H1 (cell line): ENCODE results near the gene ASTN2. TPM values are rescaled to one million over a fixed set of nuclear protein-coding genes. Genes with fewer than 3 reads are reported as not detected.

Experiments
- CTCF ChIA-PET: fragments of 300-600 bp; sonication (Branson Sonifier 250); formaldehyde crosslinking; loops from one replicate; lab custom pipeline; 2021; ENCODE audit not compliant: partially characterized antibody; lab: Charles Lee
- POLR2A ChIA-PET: fragments of 300-600 bp; sonication (Branson Sonifier 250); formaldehyde crosslinking; loops from one replicate; lab custom pipeline; 2021; ENCODE audit warnings: inconsistent platforms; ENCODE audit not compliant: partially characterized antibody; lab: Charles Lee
- DNase-seq, 2 experiments: peaks; one replicate each; pipeline versions ENCODE4 v3.0.0 to v3.0.0-alpha.2; 2010 to 2022; ENCODE audit warnings: low spot score in 2 of 2, low read depth in 1 of 2, mixed read lengths in 1 of 2
- FAIRE-seq: peaks from 2 replicates; lab custom pipeline; 2011; peaks lifted over from hg19 to GRCh38; lab: Jason Lieb, UNC
- H2AFZ ChIP-seq: 2 replicates; pipeline ENCODE4 v1.8.1; 2012; ENCODE audit warnings: low read length, inconsistent platforms
- H2AK5ac ChIP-seq: 2 replicates; pipeline ENCODE4 v1.6.1; 2013; ENCODE audit warnings: low read depth, low read length
- H2BK120ac ChIP-seq: replicated peaks from 2 replicates; pipeline ENCODE3; 2013; ENCODE audit warnings: low read depth, low read length, inconsistent platforms
- H2BK12ac ChIP-seq: 2 replicates; pipeline ENCODE4 v1.6.1; 2013; ENCODE audit warnings: low read depth, low read length
- H2BK15ac ChIP-seq: 2 replicates; pipeline ENCODE4 v1.6.1; 2013; ENCODE audit warnings: low read length
- H2BK20ac ChIP-seq: 2 replicates; pipeline ENCODE4 v1.6.1; 2013; ENCODE audit warnings: low read length
- H2BK5ac ChIP-seq: 2 replicates; pipeline ENCODE4 v1.6.1; 2013; ENCODE audit warnings: low read depth, low read length
- H3K14ac ChIP-seq: 2 replicates; pipeline ENCODE4 v1.6.1; 2013; ENCODE audit warnings: inconsistent platforms; ENCODE audit not compliant: insufficient read length
- H3K18ac ChIP-seq: 2 replicates; pipeline ENCODE4 v1.6.1; 2013; ENCODE audit warnings: low read length; ENCODE audit errors: extremely low read depth
- H3K23ac ChIP-seq: 2 replicates; pipeline ENCODE4 v1.6.1; 2013; ENCODE audit warnings: inconsistent platforms; ENCODE audit not compliant: insufficient read length
- H3K23me2 ChIP-seq: 2 replicates; pipeline ENCODE4 v1.6.1; 2013; ENCODE audit warnings: low read depth, low read length
- H3K27ac ChIP-seq: 2 replicates; pipeline ENCODE4 v1.6.1; 2011; ENCODE audit warnings: low read depth, low read length, inconsistent platforms
- H3K27me3 ChIP-seq, 4 experiments: replicated peaks in 1 of 4; 1 replicate in 1 of 4; 2 replicates in 3 of 4; pipeline versions ENCODE4 v1.6.1 to v1.8.1; 2011 to 2013; ENCODE audit warnings: low read length in 3 of 4, mild to moderate bottlenecking in 3 of 4, inconsistent platforms in 2 of 4, mixed read lengths in 2 of 4, moderate library complexity in 1 of 4; ENCODE audit not compliant: control insufficient read depth in 3 of 4, insufficient read depth in 3 of 4; ENCODE audit errors: extremely low read depth in 1 of 4
- H3K36me3 ChIP-seq, 4 experiments: 2 replicates each; pipeline versions ENCODE4 v1.6.1 to v1.8.1; 2011 to 2013; ENCODE audit warnings: mild to moderate bottlenecking in 4 of 4, low read length in 3 of 4, moderate library complexity in 2 of 4, control low read depth in 1 of 4, inconsistent platforms in 1 of 4; ENCODE audit not compliant: insufficient read depth in 4 of 4, control insufficient read depth in 2 of 4
- H3K4ac ChIP-seq: replicated peaks from 2 replicates; pipeline ENCODE3; 2013; ENCODE audit warnings: low read length, low read depth, mixed read lengths, inconsistent platforms; ENCODE audit not compliant: insufficient read length
- H3K4me1 ChIP-seq, 4 experiments: replicated peaks in 1 of 4; 1 replicate in 1 of 4; 2 replicates in 3 of 4; pipeline versions ENCODE4 v1.6.1 to v1.8.1; 2011 to 2013; ENCODE audit warnings: low read length in 3 of 4, inconsistent platforms in 2 of 4, mixed read lengths in 1 of 4; ENCODE audit not compliant: insufficient read depth in 4 of 4, control insufficient read depth in 3 of 4
- H3K4me2 ChIP-seq, 2 experiments: 2 replicates each; pipeline versions ENCODE4 v1.6.1 to v1.8.1; 2011 to 2013; ENCODE audit warnings: low read depth in 2 of 2, low read length in 2 of 2, control low read depth in 1 of 2, inconsistent platforms in 1 of 2, mild to moderate bottlenecking in 1 of 2; ENCODE audit not compliant: insufficient read depth in 1 of 2
- H3K4me3 ChIP-seq, 4 experiments: fragments of 200-600, 300-600 bp in 1 of 4; sonication (generic), shearing (Covaris generic), sonication (Bioruptor Twin) in 1 of 4; 2 replicates each; pipeline versions ENCODE4 v1.5.1 to v1.8.1; 2011 to 2016; ENCODE audit warnings: low read length in 4 of 4, low read depth in 3 of 4, control low read depth in 2 of 4, inconsistent platforms in 2 of 4, mild to moderate bottlenecking in 2 of 4, mixed read lengths in 1 of 4, moderate library complexity in 1 of 4; ENCODE audit not compliant: insufficient read depth in 2 of 4; ENCODE audit errors: extremely low read depth in 1 of 4
- H3K56ac ChIP-seq: replicated peaks from 2 replicates; pipeline ENCODE3; 2013; ENCODE audit warnings: low read depth, mild to moderate bottlenecking, mixed read lengths, low read length, inconsistent platforms; ENCODE audit not compliant: insufficient read length
- H3K79me1 ChIP-seq: 2 replicates; pipeline ENCODE4 v1.6.1; 2013; ENCODE audit warnings: low read depth, low read length, control low read depth
- H3K79me2 ChIP-seq, 2 experiments: 2 replicates each; pipeline versions ENCODE4 v1.6.1 to v1.8.1; 2012 to 2013; ENCODE audit warnings: low read length in 2 of 2, mild to moderate bottlenecking in 2 of 2, inconsistent platforms in 1 of 2; ENCODE audit not compliant: insufficient read depth in 2 of 2, control insufficient read depth in 1 of 2
- H3K9ac ChIP-seq, 4 experiments: replicated peaks in 1 of 4; 1 replicate in 1 of 4; 2 replicates in 3 of 4; pipeline versions ENCODE4 v1.6.1 to v1.8.1; 2011 to 2013; ENCODE audit warnings: low read depth in 3 of 4, low read length in 3 of 4, control low read depth in 2 of 4, mild to moderate bottlenecking in 2 of 4, moderate library complexity in 2 of 4, inconsistent platforms in 1 of 4; ENCODE audit errors: extremely low read depth in 1 of 4
- H3K9me3 ChIP-seq, 2 experiments: 2 replicates each; pipeline versions ENCODE4 v1.6.1 to v1.8.1; 2012 to 2013; ENCODE audit warnings: mild to moderate bottlenecking in 2 of 2, moderate library complexity in 2 of 2, control low read depth in 1 of 2, inconsistent platforms in 1 of 2, low read depth in 1 of 2, low read length in 1 of 2, mixed read lengths in 1 of 2; ENCODE audit not compliant: insufficient read depth in 2 of 2
- H4K20me1 ChIP-seq, 2 experiments: replicated peaks in 1 of 2; 2 replicates each; pipeline versions ENCODE3 to v1.8.1; 2011 to 2013; ENCODE audit warnings: inconsistent platforms in 2 of 2, low read length in 2 of 2, mild to moderate bottlenecking in 1 of 2; ENCODE audit not compliant: insufficient read depth in 2 of 2, control insufficient read depth in 1 of 2
- H4K5ac ChIP-seq: 2 replicates; pipeline ENCODE4 v1.6.1; 2013; ENCODE audit warnings: low read length, low read depth, mixed read lengths, inconsistent platforms; ENCODE audit not compliant: insufficient read length
- H4K8ac ChIP-seq: 2 replicates; pipeline ENCODE4 v1.8.0; 2013; ENCODE audit warnings: mild to moderate bottlenecking, moderate library complexity, low read length, inconsistent platforms; ENCODE audit not compliant: insufficient read depth; ENCODE audit errors: extremely low read depth
- H4K91ac ChIP-seq: replicated peaks from 2 replicates; pipeline ENCODE3; 2013; ENCODE audit warnings: low read length, mixed read lengths, inconsistent platforms; ENCODE audit not compliant: insufficient read length
- BCL11A ChIP-seq, 2 experiments: IDR thresholded peaks; one replicate each; pipeline ENCODE4 v1.6.1; 2011; ENCODE audit warnings: low read depth in 2 of 2, low read length in 2 of 2, mild to moderate bottlenecking in 2 of 2
- RNF2 ChIP-seq: fragments of 200-900, 300-1000 bp; sonication (generic); IDR thresholded peaks from 2 replicates; pipeline ENCODE4 v1.7.1; 2016; ENCODE audit warnings: borderline replicate concordance, low read depth, mild to moderate bottlenecking, antibody characterized with exemption, low read length; ENCODE audit not compliant: poor library complexity, severe bottlenecking; ENCODE audit errors: missing control alignments
- TBP ChIP-seq: IDR thresholded peaks from 2 replicates; pipeline ENCODE4 v1.6.1; 2011; ENCODE audit warnings: low read depth, low read length, improper control_type of control experiment
- WGBS, 2 experiments: shearing (Covaris generic) in 1 of 2; methylation state at CpG; one replicate each; pipeline versions ENCODE4 v1.1.6 to v1.1.7; 2013 to 2015; ENCODE audit warnings: low lambda C conversion rate in 2 of 2, mixed read lengths in 2 of 2, inconsistent platforms in 1 of 2, low coverage in 1 of 2, missing lambda C conversion rate in 1 of 2; ENCODE audit not compliant: insufficient replicate concordance in 2 of 2, insufficient coverage in 1 of 2, insufficient read length in 1 of 2; ENCODE audit errors: extremely low coverage in 1 of 2, missing lambda C conversion rate in 1 of 2; 5-methylcytosine and 5-hydroxymethylcytosine counted together
- polyA plus RNA-seq, 7 experiments: library from polyadenylated mRNA; depleted of rRNA in 3 of 7; stranded (reverse) in 5 of 7; unstranded in 2 of 7; fragments of >200 nt in 5 of 7; fragments of 200-250 nt in 2 of 7; gene quantifications; 1 replicate in 5 of 7; 2 replicates in 1 of 7; 4 replicates in 1 of 7; pipeline versions ENCODE4 v1.2.1 to v1.2.3, GENCODE V29; 2011 to 2013; ENCODE audit warnings: missing spikeins in 2 of 7, mixed read lengths in 2 of 7
- total RNA-seq: library from RNA; stranded (reverse); fragmentation: NEBNext Ultra II Directional; extraction: Animal tissue kit (Norgen Biotek cat#: 25700); gene quantifications from 2 replicates; pipeline ENCODE4 v1.2.1, GENCODE V29; 2021
- TF ChIP-seq, protein P1 (sequence below): IDR thresholded peaks from 2 replicates; pipeline ENCODE4 v1.6.1; 2012; ENCODE audit warnings: inconsistent platforms

The ASTN2 gene
- total and polyA plus RNA-seq, 2 of the 8 experiments (the other 6 are each of a cell fraction or from before 2014, with no cell fraction given) = 8.2 to 13.7 TPM

DNA sequence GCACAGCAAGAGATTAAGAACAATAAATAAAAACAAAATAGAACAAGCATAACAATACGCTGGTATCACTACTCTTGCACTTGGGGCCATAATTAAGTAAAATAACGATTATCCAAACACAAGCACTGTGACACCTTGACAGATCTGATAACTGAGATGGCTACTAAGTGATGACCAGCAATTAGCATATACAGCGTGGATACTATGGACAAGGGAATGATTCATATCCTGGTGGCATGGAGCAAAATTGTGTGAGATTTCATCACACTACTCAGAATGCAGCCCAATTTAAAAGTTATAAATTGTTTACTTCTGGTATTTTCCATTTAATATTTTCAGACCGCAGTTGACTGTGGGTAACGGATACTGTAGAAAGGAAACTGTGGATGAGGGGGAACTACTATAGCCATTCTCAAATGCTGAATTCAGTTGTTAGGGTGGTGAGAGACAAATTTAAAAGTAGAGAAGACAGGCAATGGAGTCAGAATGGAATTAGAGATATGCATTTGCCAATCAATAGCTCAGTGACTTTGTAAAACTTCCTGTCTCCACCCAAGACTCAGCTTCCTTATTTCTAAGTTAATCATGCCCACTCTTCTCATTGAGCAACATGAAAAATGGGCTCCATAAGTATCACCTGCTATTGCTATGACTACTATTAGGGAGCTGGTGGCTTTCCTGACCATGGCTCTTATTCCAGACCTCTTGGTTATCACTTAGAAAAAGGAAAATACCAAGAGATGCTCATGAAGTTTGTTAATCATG is 427.0 kb downstream of the ASTN2 start:
- no peaks in the 10 kb centered on the region for H4K20me1 ChIP-seq
- no peaks in the 10 kb centered on the region for H3K9me3 ChIP-seq
- H3K27me3 ChIP-seq = no peaks in the 10 kb centered on the region
- H2AFZ ChIP-seq = no peak overlapping the region
- no peaks in the 10 kb centered on the region; the same call in 1 of the 2 replicates for H3K23me2 ChIP-seq
- no peak overlapping the region for H4K91ac ChIP-seq
- H2BK20ac ChIP-seq = no peak overlapping the region
- no peak overlapping the region for H4K5ac ChIP-seq
- no peak overlapping the region for H4K8ac ChIP-seq
- no peak for FAIRE-seq
- H3K4me2 ChIP-seq = no peak overlapping the region
- no peak overlapping the region for H3K23ac ChIP-seq
- no peak for DNase-seq
- H3K4ac ChIP-seq = no peak overlapping the region
- TF ChIP-seq BCL11A (IDR thresholded peaks at IDR 0.05; ENCODE audit: low read depth in 2 of 2, low read length in 2 of 2) (no peak), TBP (no peak), RNF2 (no peak)
- TF ChIP-seq, protein P1, sequence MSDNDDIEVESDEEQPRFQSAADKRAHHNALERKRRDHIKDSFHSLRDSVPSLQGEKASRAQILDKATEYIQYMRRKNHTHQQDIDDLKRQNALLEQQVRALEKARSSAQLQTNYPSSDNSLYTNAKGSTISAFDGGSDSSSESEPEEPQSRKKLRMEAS = no peak
- no peaks in the 10 kb centered on the region for H3K79me1 ChIP-seq
- no peak overlapping the region for H3K4me3 ChIP-seq
- ChIA-PET CTCF (no interaction called here), POLR2A (no interaction called here)
- no peaks in the 10 kb centered on the region for H3K36me3 ChIP-seq
- WGBS, 2 experiments = 86% methylated on average over 5 of the region's 5 CpGs; no CpG with 5 or more reads in 1 of the 2 experiments
- H3K14ac ChIP-seq = no peak overlapping the region
- H3K4me1 ChIP-seq = peaks cover 3 to 16% (median 6%) of the 10 kb centered on the region in 4 experiments; a peak in 4 of 7 replicates
- H3K56ac ChIP-seq = no peak overlapping the region
- no peak overlapping the region for H2BK15ac ChIP-seq
- H3K79me2 ChIP-seq = no peaks in the 10 kb centered on the region
- no peak overlapping the region for H2BK12ac ChIP-seq
- H3K18ac ChIP-seq = no peak overlapping the region
- no peak overlapping the region for H3K27ac ChIP-seq
- no peak overlapping the region for H3K9ac ChIP-seq
- H2BK5ac ChIP-seq = no peak overlapping the region
- no peak overlapping the region for H2AK5ac ChIP-seq
- no peak overlapping the region for H2BK120ac ChIP-seq
